Stimulated activated CD4-positive, alpha-beta T cell treated with anti-CD3 and anti-CD28 coated beads, Interleukin-15, amount 100 ng/mL, for 24 hours (primary cell): ENCODE results near the gene FOXO6.

ENCODE experiments used
- DNase-seq: peaks from one replicate; pipeline ENCODE4 v3.0.0-alpha.2; 2020

Gene FOXO6

GRCh38 chr1:41353744-41354143 is 7.5 kb upstream of the FOXO6 start:
- no peak for DNase-seq

- DNase-seq: no peak
Observed at GRCh38 chr1:41354956-41355355, 6.3 kb upstream of the FOXO6 start.

GRCh38 chr1:41355356-41355755 is 5.9 kb upstream of the FOXO6 start:
- DNase-seq: no peak

- no peak for DNase-seq
Observed at GRCh38 chr1:41355761-41356160, 5.5 kb upstream of the FOXO6 start.

GRCh38 chr1:41356752-41357151 is 4.5 kb upstream of the FOXO6 start:
- DNase-seq: no peak

GRCh38 chr1:41357451-41358101 is 3.7 kb upstream of the FOXO6 start:
- DNase-seq: no peak

GRCh38 chr1:41358131-41359021 is 2.9 kb upstream of the FOXO6 start:
- no peak for DNase-seq

GRCh38 chr1:41359211-41360073 is 1.8 kb upstream of the FOXO6 start:
- no peak for DNase-seq

- DNase-seq: no peak
Observed at GRCh38 chr1:41360074-41360785, 1.0 kb upstream of the FOXO6 start.

GRCh38 chr1:41361495-41362356 is 492 bp downstream of the FOXO6 start:
- peak; percentile 51 for DNase-seq

- no peak for DNase-seq
Observed at GRCh38 chr1:41362357-41362721, 1.1 kb downstream of the FOXO6 start.

GRCh38 chr1:41362749-41363590 is 1.7 kb downstream of the FOXO6 start:
- no peak for DNase-seq

GRCh38 chr1:41363591-41364320 is 2.5 kb downstream of the FOXO6 start:
- no peak for DNase-seq

GRCh38 chr1:41364442-41365319 is 3.4 kb downstream of the FOXO6 start:
- DNase-seq: no peak

GRCh38 chr1:41365320-41365633 is 4.0 kb downstream of the FOXO6 start:
- no peak for DNase-seq

- DNase-seq: peak; percentile 16
Observed at GRCh38 chr1:41365772-41366454, 4.7 kb downstream of the FOXO6 start.

- DNase-seq: peak; percentile 48
Observed at GRCh38 chr1:41366455-41367287, 5.4 kb downstream of the FOXO6 start.

GRCh38 chr1:41367288-41367642 is 6.0 kb downstream of the FOXO6 start:
- no peak for DNase-seq
